PFSK-1 (cell line): ENCODE results near the gene EEF1G.

Experiments
- POLR2AphosphoS5 ChIP-seq: IDR thresholded peaks from 2 replicates; pipeline ENCODE4 v1.6.1; 2012; ENCODE audit warnings: low read depth, mild to moderate bottlenecking, control low read depth, low read length, moderate library complexity
- REST ChIP-seq, 2 experiments: IDR thresholded peaks; 2 replicates each; pipeline versions ENCODE4 v1.6.1 to v1.8.0; 2011 to 2012; ENCODE audit warnings: low read depth in 2 of 2, low read length in 2 of 2, control low read depth in 1 of 2, inconsistent platforms in 1 of 2, mild to moderate bottlenecking in 1 of 2, moderate library complexity in 1 of 2; ENCODE audit not compliant: insufficient read depth in 1 of 2
- TAF1 ChIP-seq: IDR thresholded peaks from 2 replicates; pipeline ENCODE4 v1.6.1; 2012; ENCODE audit warnings: low read length, control low read depth, borderline replicate concordance; ENCODE audit not compliant: insufficient read depth

GRCh38 chr11:62611705-62612365, 38.1 kb upstream of the EEF1G start:
- TF ChIP-seq REST (IDR thresholded peaks at IDR 0.05; ENCODE audit: insufficient read depth in 1 of 2, low read depth in 2 of 2, low read length in 2 of 2) (no peak), POLR2AphosphoS5 (no peak), TAF1 (no peak)
